HG03354 (cell line): ENCODE measurements around the gene TMCC1.
"Not testable (repeated sequence)": the region's sequence is repeated elsewhere in the genome, so short reads cannot be mapped to it uniquely, and the experiment has no call there.

Experiments used
- ATAC-seq: cut with Tn5 transposase; IDR thresholded peaks from one replicate; pipeline ENCODE4 v1.9.1; 2021; ENCODE audit warnings: mild to moderate bottlenecking; ENCODE audit not compliant: unreplicated experiment, poor library complexity, severe bottlenecking

Gene TMCC1

DNA sequence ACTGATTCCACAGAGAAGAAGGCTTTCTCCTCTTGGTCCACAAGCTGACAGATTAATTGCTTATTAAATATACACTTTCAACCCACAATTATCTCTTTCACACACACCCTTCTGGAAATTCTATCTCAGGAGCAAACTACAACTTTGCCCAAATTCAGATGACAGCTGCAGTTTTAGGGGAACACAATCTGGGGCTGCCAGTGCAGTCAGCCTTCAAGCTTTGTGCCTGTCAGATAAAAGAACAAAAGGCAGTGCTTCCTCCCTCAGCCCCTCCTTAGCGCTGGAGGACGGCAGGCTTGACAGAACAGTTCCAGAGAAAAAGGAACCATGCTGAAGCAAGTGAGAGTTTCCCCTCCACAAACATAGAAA, 99.6 kb downstream of the TMCC1 start:
- ATAC-seq: no peak

DNA sequence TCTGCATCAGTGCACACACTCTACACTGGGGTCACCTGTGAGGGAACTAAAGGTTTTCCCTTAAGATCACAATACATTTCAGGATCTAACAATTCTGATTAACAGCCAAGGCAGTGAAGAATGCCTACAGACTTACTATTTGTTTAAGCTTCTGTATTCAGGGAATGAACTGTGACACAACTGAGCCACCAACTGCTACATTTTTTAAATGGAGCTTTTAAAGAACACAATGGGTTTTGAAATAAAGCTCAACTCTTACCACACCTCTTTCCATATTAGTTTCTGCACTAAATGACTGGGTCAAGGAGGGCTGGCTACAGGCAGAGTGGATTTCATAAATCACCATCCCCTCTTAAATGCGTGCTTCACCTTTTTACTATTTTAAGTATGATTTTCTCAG, 100.2 kb downstream of the TMCC1 start:
- ATAC-seq: no peak

DNA sequence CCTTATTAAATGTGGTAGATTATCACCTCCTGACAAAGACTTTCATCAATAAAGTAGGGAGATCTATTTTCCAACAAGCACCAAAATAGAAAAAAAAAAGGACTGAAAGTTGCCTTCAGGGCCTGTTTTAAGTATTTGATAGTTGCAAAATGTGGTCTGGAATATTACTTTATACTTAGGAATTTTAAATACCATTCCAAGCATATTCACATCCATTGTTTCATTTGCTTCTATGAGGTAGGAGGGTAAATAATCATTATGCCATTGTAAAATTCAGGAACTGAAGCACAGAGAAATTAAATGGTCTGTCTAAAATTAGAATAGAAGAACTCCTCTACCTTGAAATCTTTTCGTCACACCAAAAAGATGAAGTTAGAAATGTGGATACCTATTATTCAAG, 110.0 kb downstream of the TMCC1 start:
- ATAC-seq: no peak

DNA sequence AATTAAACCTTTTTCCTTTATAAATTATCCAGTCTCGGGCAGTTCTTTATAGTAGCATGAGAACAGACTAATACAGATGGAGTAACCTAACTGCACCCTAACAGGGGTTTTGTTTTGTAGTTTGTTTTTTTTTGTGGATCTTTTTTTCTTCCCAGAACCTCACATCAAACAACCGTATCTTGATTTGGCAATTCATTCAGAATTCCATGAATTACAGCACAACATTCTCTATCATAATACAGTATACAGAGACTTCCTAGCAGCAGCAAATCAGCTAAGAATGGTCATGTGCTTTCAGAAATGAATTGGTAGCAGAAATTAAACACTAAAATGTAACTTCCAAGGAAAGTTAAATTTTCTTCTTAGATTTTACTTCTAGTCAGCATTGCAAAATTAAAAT, 114.6 kb downstream of the TMCC1 start:
- ATAC-seq: no peak

DNA sequence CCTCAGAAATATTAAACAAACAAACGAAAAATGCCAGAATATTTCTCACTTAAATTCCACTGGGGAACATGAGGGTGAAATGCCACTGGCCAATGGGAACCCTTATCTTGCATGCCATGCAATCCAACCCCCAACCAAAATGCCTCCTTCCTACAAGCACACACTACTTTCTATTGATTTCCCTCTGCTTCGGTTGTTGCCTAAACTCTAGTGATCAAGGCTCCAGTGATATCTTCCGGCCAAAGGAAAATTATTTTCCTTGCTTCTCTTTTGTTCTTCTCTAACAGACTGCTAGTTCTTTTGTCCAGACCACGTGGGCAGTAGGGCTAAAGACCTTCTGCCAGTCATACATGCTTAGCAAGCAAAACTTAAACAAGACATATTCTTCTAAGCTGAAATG, 115.7 kb downstream of the TMCC1 start:
- no peak for ATAC-seq

DNA sequence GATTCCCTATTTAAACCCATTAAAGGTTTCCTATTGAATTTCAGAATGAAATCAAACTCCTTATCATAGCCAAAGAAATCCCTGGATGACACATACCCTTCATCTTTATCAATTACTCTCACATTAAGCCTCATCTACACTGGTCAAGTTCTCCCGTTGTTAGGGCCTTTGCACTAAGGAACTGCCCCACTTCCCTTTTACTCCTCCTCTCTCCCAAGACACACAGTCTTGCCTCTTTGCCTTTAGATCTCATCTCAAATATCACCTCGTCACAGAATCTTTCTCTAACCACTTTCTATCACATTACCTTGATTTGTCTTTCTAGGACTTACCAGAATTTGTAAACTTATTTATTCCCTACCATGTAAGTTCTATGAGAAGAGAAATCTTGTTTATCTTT, 117.6 kb downstream of the TMCC1 start:
- no peak for ATAC-seq

DNA sequence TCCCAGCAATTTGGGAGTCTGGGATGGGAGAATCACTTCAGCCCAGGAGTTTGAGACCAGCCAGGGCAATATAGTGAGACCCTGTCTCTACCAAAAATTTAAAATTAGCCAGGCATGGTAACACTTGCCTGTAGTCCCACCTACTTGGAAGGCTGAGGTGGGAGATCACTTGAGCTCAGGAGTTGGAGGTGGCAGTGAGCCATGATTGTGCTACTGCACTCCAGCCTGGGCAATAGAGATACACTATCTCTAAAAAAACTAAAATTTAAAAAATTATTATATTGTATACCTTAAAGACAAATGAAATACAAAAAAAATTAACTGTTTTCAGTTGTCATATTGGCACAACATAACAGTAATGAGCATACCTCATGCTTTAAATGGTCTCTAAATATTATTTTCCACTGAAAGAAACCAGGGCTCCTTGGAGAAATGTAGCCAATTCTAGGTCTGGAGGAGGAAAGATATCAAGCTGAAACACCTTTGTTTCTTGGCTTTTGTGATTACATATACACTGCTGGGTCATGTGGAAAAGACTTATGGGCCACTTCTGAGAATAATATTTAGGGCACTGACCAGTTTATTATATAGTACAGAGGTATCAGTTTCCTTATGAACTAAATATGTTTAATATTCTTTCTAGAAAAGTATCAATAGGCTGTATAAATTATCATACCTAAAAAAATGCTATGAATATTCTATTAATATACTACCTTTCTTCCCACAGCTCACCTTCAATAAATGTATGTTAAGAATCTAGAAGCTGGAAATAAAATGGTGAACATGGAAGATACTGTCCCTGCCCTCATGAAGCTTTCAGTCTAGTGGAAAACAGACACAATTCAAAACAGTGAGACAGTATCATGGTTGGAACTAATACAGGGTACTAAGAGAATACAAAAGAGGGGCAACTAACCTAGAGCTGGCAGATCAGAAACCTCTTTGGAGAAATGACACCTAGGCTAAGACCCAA, 119.5 kb downstream of the TMCC1 start:
- no peak for ATAC-seq

DNA sequence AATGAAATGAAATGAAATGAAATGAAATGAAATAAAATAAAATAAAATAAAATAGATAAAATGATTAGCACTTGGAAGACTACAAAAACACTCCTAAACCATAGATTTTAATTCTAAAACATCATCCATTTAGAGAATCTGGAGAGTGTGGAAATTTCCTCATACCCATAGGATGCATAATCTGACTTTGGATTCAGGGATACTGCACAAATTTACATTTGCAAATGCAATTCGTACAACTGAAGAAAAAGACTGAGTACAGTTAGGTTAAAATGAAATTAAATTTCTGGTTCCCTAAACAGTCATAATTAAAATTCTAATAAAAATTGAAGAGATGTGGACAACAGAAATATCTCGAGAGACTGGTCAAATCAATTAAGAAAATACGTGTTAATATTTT, 122.9 kb downstream of the TMCC1 start:
- no peak for ATAC-seq

DNA sequence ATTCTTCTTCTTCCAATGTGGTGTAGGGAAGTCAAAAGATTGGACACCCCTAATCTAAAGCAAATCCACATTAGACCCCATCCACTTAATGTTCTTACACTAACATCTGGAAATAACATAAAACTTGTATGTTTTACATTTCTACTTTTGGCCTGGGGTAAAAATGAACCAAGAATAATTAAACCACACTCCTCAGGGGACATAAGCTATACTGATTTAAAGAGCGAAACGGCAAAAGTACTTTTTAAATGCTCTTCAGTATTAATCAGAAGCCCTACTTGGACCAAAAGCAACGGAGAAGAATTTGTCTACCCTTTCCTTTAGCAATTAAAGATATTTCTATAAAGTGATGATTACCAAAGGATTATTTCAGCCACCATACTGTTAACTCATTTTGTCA, 123.9 kb downstream of the TMCC1 start:
- no peak for ATAC-seq

DNA sequence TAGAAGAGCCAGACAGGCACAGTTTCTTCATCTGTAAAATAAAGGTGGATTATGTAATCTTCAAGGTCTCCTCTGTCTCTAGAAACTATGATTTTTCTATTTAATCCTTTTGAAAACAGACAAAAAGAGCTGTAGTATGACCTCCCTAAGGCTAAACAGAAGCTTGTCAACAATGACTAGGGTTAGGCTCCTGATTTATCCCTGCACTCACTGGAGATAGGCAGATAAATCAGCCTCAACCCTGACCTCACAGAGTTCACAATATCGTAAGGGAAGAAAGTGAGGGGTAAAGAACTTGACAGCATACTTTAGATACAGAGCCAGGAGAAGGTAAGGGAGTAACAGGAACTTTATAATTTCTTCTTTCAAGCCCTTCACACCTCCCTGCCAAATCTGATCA, 124.8 kb downstream of the TMCC1 start:
- no peak for ATAC-seq

DNA sequence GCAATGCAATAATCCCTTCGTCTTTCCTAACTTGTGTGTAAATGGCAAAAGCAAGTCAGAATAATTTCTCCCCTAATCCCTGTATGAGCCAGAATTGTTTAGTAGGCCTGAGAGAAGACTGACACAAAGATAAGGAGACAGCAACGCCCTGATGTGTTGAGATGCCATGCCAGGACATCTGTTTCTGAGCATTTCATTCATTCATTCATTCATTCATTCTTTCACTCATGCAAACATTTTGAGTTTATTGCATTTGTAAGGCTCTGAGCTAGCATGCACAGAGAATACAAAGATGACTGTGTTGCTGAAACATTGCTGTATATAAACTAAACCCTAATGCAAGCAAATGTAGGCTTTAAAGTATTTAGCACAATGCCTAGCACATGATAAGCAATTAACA, 127.4 kb downstream of the TMCC1 start:
- ATAC-seq: no peak

DNA sequence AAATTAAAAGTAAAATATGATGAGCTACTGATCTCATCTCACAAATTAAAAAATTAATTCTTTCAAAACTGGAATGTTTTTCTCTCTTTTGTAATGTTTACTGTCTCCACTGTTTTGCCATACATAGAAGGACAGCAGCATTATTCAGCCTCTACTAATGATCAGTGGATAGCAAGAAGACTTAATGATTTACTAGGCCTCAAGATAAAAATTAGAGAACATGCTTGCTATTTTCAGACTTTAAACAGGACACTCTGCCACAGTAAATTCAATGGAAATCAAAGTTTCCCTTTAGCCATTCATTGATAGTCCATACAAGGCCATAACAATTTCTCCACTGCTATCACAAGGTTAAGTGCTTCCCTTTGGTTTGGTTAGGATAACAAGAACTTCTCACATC, 129.4 kb downstream of the TMCC1 start:
- ATAC-seq: no peak

DNA sequence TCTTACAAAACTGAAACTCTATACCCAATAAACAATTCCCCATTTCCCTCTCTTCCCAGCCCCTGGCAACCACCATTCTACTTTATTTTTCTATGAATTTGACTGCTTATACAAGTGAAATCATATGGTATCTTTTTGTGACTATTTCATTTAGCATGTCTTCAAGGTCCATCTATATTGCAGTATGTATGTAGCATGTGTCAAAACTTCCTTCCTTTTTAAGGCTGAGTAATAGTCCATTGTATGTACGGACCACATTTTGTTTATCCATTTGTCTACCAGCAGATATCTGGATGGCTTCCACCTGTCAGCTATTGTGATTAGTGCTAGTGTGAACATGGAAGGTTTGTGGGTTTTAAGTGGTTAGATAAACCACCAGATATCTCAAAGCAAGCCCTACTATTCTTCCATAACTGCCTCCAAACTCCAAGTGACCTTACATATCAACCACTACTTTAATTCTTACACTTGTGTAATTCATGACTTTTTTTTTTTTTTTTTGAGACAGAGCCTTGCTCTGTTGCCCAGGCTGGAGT, 134.7 kb downstream of the TMCC1 start:
- no peak for ATAC-seq

DNA sequence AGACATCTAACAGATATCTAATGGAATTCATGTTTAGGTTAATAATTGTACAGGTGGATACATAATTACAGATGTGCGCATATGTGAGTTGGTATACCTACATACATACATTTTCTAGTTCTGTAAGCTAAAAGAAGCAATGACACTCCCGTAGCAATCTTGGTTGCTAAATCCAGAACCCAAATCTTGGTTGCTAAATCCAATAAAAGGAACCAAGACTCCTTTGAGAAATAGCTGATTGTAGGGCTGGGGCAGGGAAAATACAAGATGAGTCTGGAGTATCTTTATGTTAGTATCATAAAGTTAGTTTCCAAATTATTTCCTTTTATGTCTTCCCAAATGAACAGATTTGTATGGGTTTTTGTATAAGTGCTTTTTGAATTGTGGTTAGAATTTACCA, 135.2 kb downstream of the TMCC1 start:
- no peak for ATAC-seq

DNA sequence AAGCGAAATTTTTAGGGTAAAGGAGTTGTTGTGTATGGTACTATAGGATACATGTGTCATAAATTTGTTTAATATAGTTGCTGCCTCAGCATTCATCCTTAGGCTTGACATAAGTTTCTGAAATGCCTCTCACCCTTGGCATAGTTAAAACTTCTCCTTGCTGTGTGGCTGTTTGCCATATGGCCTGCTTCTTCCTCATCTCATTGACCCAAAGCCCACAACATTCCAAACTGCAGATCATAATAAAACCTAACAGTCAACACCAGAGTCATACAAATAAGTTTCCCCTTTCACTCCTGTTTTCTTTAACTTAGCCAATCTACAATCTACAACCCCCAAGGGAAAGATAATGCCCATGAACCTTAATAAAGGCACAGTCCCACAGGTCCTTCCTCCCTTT, 136.6 kb downstream of the TMCC1 start:
- no peak for ATAC-seq

DNA sequence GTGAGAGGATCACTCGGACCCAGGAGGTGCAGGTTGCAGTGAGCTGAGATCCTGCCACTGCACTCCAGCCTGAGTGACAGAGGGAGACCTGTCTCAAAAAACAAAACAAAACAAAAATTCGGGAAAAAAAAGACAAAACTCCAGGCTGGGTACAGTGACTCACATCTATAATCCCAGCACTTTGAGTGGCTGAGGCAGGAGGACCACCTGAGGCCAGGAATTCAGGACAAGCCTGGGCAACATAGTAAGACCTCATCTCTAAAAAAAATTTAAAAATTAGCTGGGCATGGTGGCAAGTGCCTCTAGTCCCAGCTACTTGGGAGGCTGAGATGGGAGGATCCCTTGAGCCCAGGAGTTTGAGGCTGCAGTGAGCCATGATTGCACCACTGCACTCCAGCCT, 142.4 kb downstream of the TMCC1 start:
- not testable (repeated sequence) for ATAC-seq

DNA sequence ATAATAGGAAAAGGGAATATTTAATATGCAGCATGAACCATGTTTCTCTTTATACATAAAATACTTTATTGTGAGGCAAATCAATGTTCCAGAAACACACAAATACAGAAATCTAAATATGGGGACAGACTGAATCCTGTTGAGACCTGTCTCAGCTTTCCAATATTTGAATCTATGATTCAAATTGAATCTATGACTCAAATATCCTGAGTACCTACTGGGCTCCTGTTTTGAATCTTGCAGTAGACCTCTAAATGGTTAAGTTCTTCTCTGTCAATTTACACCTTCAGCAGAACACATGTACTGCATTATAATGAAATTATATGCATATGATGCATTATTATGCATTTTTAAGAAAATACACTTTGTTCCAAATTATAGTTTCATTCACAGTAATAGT, 143.8 kb downstream of the TMCC1 start:
- no peak for ATAC-seq

DNA sequence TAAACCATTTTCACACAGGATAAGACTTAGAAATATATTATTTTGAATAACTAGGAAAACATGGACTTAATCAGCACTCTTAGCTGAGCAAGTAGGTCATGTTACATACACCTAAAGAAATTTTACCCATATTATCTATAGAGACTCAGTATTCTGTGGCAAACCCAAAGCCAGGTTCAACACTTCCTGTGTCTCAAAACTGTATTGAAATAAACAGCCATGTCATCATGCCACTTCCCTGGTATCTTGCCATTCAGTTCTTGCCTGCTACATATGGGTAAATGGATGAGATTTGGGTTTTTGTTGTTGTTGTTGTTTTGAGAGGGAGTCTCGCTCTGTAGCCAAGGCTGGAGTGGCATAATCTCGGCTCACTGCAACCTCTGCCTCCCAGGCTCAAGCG, 145.5 kb downstream of the TMCC1 start:
- ATAC-seq: no peak

DNA sequence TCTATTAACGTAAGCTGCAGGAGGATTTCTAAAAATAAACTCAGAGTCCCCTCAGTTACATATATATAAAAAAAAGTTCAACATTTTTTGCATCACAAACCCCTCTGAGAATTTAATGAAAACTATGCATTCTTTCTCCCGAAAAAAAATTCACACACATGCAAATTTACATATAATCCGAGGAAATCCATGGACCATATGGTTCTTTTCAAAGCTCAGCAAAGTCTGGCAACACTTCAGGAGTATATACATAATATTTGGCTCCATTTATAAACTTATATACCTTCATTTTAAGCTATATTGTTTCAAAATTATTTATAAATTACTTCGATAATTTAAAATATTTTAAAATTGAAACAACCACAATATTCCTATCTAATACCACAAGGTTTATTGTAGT, 146.4 kb downstream of the TMCC1 start:
- no peak for ATAC-seq

DNA sequence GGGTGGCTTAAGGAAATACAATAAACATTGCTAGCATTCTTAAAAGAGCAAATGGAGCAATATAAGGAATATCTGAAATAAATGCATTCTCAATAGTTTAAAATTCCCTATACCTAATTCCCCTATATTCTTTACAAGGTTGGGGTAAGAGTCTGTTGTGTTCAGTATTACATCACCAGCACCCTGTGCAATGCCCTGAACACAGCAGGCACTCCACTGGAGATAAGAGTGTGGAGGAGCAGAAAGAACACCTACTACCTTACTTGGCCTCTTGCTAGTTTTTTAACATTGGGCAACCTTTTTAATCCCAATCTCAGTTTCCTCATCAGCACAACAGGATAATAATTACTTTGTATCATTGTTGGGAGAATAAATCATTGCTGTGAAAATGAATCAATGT, 146.9 kb downstream of the TMCC1 start:
- ATAC-seq: no peak

DNA sequence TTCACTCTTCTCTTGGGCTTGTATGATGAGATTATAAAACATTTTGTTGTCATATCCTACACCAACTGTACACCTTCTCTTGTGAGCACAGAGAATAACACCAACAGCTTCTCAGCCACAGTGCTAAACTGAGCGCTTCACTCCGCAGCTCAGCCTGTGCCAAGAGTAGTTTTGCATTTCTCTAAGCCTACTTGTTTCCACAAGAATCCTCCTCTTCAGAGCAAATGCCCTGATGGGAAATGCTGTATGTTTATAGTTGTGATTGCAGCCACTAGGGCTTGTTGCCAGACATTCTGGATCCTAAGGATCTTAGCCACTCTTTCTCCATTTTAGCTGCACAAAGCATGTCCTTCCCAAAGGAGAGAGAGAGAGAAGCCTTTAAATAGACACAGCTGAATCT, 148.3 kb downstream of the TMCC1 start:
- ATAC-seq: no peak

DNA sequence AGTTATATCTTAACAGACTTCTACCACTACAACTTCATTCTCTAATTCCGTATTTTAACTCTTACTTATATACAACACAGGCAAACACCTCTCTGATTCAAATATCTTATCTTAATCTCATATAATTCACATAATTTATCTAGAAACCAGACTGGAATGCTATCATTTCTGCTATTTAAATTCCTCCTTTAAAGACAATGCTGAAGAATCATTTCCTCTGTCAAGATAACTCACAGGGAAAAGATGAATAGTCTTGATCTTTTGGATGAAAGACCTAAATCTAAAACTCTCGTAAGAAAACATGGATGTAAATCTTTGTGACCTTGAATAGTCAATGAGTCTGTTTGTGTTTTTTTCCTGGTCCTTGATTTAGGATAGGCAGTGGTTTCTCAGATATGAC, 151.7 kb downstream of the TMCC1 start:
- no peak for ATAC-seq
